ENCODE results near the gene CENPK. TPM values are rescaled to one million over a fixed set of nuclear protein-coding genes. Genes with fewer than 3 reads are reported as not detected.

Gene CENPK
- total and polyA plus RNA-seq, 5 experiments from 2014 or later: 28.6 to 71.0 (median 39.8) TPM

DNA sequence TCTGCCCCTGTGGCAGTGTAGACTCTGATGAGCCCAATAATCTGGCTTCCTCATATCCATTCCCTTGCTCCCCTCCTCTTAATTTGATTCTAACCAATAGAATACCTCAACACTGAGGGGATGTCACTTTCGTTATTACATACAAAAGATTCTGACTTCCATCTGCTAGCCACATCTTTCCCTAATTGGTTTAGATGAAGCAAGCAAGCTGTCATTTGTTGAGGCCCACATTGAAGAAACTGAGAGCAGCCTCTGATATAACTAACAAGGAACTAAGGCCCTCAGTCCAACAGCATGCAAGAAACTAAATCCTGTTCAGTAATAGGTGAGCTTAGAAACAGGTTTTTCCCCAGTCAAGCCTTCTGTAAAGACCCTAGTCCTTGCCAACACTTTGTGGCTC, 87.1 kb downstream of the CENPK start:
- Mint-ChIP-seq H3K4me1 (peaks cover 0 to 7% (median 0%) of the 10 kb centered on the region in 4 donors), H3K9me3 (no peaks in the 10 kb centered on the region), H3K27ac (peak overlapping the region in 2 of 10 donors; percentile 17 to 19), H3K36me3 (no peaks in the 10 kb centered on the region), H3K27me3 (no peaks in the 10 kb centered on the region), H3K4me3 (no peak overlapping the region)
- POLR2A ChIA-PET: no interaction called here
- DNase-seq (no peak), ATAC-seq (no peak)

DNA sequence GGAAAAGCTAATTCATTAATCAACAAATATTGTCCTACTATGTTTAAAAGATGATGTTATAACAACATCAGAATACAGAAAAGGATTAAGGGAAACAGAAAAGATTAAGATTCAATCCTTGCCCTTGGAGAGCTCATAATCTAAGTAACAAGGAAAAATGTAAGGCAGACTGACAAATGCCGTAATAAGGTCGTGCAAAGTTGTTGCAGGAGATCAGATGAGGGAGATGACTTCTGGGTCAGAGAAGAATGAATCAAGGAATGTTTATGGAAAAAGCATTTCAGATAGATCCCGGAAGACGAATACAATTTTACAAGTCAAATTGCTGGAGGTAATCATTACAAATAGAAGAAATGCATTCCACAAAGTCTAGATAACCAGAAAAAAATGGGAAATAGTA, 87.6 kb downstream of the CENPK start:
- Mint-ChIP-seq H3K27ac (no peak overlapping the region), H3K27me3 (no peaks in the 10 kb centered on the region), H3K4me3 (no peak overlapping the region), H3K4me1 (peaks cover 0 to 7% (median 0%) of the 10 kb centered on the region in 4 donors), H3K36me3 (no peaks in the 10 kb centered on the region), H3K9me3 (no peaks in the 10 kb centered on the region)
- ATAC-seq: no peak
- POLR2A ChIA-PET: no interaction called here
- DNase-seq: no peak

DNA sequence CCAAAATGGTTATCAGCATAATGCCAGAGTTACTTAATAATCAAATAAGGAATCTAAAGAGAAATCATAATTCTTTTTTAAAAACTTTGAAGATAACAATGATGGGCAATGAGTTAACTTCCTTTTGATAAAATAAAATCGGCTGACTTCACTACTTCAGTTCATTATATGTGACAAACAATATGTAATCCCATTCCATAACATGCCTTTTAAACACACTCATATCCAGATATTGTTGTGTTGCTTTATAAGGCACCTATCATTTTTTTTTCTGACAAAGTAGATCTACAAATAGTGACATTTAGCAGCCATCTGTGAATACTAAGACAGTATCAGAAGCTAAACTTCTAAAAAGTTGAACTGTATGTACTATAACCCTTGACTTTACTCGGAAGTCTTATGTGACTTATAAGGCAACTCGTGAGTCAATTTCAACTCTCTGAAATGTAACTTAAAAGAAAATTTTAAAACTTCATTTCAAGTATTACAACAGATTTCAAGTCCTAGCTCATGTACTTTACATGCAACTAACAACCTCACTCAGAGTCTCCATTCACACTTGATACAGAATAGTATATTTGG, 88.7 kb downstream of the CENPK start:
- peak overlapping the region in 1 of 10 donors; percentile 58 for H3K27ac Mint-ChIP-seq

DNA sequence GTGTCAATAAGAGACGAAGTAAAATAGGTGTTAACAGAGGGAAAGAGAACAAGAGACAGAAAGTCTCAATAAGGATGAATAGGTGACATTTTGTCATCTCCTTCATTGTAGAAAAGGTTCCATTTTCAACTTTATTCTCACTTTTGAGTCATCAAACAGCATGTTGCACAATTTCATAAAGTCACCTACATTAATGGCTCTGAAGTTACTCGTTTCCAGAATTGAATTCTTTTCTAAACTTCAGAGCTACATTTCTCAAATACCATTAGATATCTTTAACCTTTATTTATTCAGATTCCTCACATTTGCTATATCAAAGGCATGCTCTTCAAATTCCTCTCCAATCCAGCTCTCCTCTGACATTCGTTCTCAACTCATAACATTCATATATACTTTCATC, 94.3 kb downstream of the CENPK start:
- H3K27me3 Mint-ChIP-seq: peaks cover 0 to 2% (median 0%) of the 10 kb centered on the region in 5 donors
- no peaks in the 10 kb centered on the region for H3K36me3 Mint-ChIP-seq

More for the DNA sequence above, 88.7 kb downstream of the CENPK start:
- no peak overlapping the region for H3K4me3 Mint-ChIP-seq
- H3K36me3 Mint-ChIP-seq: no peaks in the 10 kb centered on the region
- no peak for DNase-seq
- POLR2A ChIA-PET: interaction anchor here (0.6 kb wide), 1 partner anchor 370 kb away, joined by 4 read pairs; no protein-coding TSS in a partner anchor
- H3K27me3 Mint-ChIP-seq: no peaks in the 10 kb centered on the region
- H3K4me1 Mint-ChIP-seq: peaks cover 0 to 7% (median 0%) of the 10 kb centered on the region in 4 donors
- no peak for ATAC-seq
- no peaks in the 10 kb centered on the region for H3K9me3 Mint-ChIP-seq

More for the DNA sequence above, 94.3 kb downstream of the CENPK start:
- POLR2A ChIA-PET: no interaction called here
- Mint-ChIP-seq H3K4me1 (no peaks in the 10 kb centered on the region), H3K9me3 (no peaks in the 10 kb centered on the region), H3K27ac (no peak overlapping the region), H3K4me3 (no peak overlapping the region)
- DNase-seq (no peak), ATAC-seq (no peak)

Other genes starting within 250 kb of the CENPK start
- gene ADAMTS6, start 81.2 kb downstream of the CENPK start, total RNA-seq: 1 to 10 TPM; 7.7 to 9.6 TPM
- gene ADAMTS6, start 81.2 kb downstream of the CENPK start, polyA plus RNA-seq: under 1 TPM; 0.25 to 0.66 (median 0.51) TPM
- gene PPWD1, start 128 bp upstream of the CENPK start, total RNA-seq: 100 to 1,000 TPM; 126 to 142 TPM
- gene PPWD1, start 128 bp upstream of the CENPK start, polyA plus RNA-seq: 10 to 100 TPM; 26.8 to 39.5 (median 37.5) TPM
- 10 to 100 TPM; 24.8 to 29.6 TPM for gene TRIM23, start 61.2 kb upstream of the CENPK start, total RNA-seq
- gene TRIM23, start 61.2 kb upstream of the CENPK start, polyA plus RNA-seq: 10 to 100 TPM; 11.6 to 16.0 (median 12.9) TPM
- gene SHLD3, start 61.9 kb upstream of the CENPK start, total RNA-seq: 1 to 10 TPM; 7.8 to 9.9 TPM
- gene SHLD3, start 61.9 kb upstream of the CENPK start, polyA plus RNA-seq: 1 to 10 TPM; 2.6 to 7.2 (median 2.9) TPM
- gene TRAPPC13, start 61.9 kb upstream of the CENPK start, total RNA-seq: 10 to 100 TPM; 21.6 to 26.2 TPM
- gene TRAPPC13, start 61.9 kb upstream of the CENPK start, polyA plus RNA-seq: 10 to 100 TPM; 17.3 to 19.7 (median 18.1) TPM
- 10 to 100 TPM; 51.4 to 53.8 TPM for gene SGTB, start 158.9 kb upstream of the CENPK start, total RNA-seq
- gene SGTB, start 158.9 kb upstream of the CENPK start, polyA plus RNA-seq: 10 to 100 TPM; 12.5 to 15.4 (median 15.0) TPM
- 1 to 10 TPM; 4.4 to 7.2 TPM for gene NLN, start 159.0 kb upstream of the CENPK start, total RNA-seq
- gene NLN, start 159.0 kb upstream of the CENPK start, polyA plus RNA-seq: 1 to 10 TPM; 2.3 to 4.9 (median 3.7) TPM

Measured in naive thymus-derived CD8-positive, alpha-beta T cell (primary cell).